Suprapubic skin (tissue), 4 donors: ENCODE data around the gene CCDC158. TPM values are rescaled to one million over a fixed set of nuclear protein-coding genes. Genes with fewer than 3 reads are reported as not detected.

ENCODE experiments used
- DNase-seq, 2 donors: peaks; one replicate each; pipeline ENCODE4 v3.0.0-alpha.2; 2019; ENCODE audit warnings: low spot score in 2 of 2
- H3K27ac ChIP-seq: fragments of 200-600 bp; sonication (generic); one replicate; pipeline ENCODE4 v1.5.1; 2019
- H3K27me3 ChIP-seq: fragments of 200-600 bp; sonication (generic); one replicate; pipeline ENCODE4 v1.5.1; 2019
- H3K36me3 ChIP-seq: fragments of 200-600 bp; sonication (generic); one replicate; pipeline ENCODE4 v1.5.1; 2019
- H3K4me1 ChIP-seq: fragments of 200-600 bp; sonication (generic); one replicate; pipeline ENCODE4 v1.5.1; 2019
- H3K4me3 ChIP-seq: fragments of 200-600 bp; sonication (generic); one replicate; pipeline ENCODE4 v1.5.1; 2019; ENCODE audit warnings: mild to moderate bottlenecking
- H3K9me3 ChIP-seq: fragments of 200-600 bp; sonication (generic); one replicate; pipeline ENCODE4 v1.5.1; 2019
- EP300 ChIP-seq: sonication (generic); formaldehyde crosslinking; IDR thresholded peaks from one replicate; pipeline ENCODE4 v1.6.1; 2017; ENCODE audit warnings: antibody characterized with exemption
- POLR2A ChIP-seq, 2 donors: fragments of 450-650 bp; IDR thresholded peaks; one replicate each; pipeline ENCODE4 v1.6.1; 2017; ENCODE audit warnings: antibody characterized with exemption in 2 of 2, mild to moderate bottlenecking in 2 of 2, moderate library complexity in 2 of 2
- POLR2AphosphoS5 ChIP-seq, 3 donors: sonication (generic); formaldehyde crosslinking; IDR thresholded peaks; one replicate each; pipeline ENCODE4 v1.6.1; 2017; ENCODE audit warnings: antibody characterized with exemption in 3 of 3
- WGBS: methylation state at CpG from one replicate; pipeline ENCODE4 v1.1.5; 2018; 5-methylcytosine and 5-hydroxymethylcytosine counted together
- total RNA-seq, 4 donors: library from RNA; depleted of rRNA; stranded (reverse); fragments of >200 nt; gene quantifications; one replicate each; pipeline ENCODE4 v1.1.0, GENCODE V29; 2016
- TF ChIP-seq, protein P1 (sequence below), 2 donors: fragments of 200-600 bp in 1 of 2; fragments of 450-650 bp in 1 of 2; sonication (generic) in 1 of 2; IDR thresholded peaks; one replicate each; pipeline ENCODE4 v1.5.1; 2016 to 2019; ENCODE audit warnings: antibody characterized with exemption in 2 of 2, mild to moderate bottlenecking in 1 of 2, moderate library complexity in 1 of 2

The CCDC158 gene
- total RNA-seq, 4 donors from 2014 or later = 0.72 TPM; not detected in 3

DNA sequence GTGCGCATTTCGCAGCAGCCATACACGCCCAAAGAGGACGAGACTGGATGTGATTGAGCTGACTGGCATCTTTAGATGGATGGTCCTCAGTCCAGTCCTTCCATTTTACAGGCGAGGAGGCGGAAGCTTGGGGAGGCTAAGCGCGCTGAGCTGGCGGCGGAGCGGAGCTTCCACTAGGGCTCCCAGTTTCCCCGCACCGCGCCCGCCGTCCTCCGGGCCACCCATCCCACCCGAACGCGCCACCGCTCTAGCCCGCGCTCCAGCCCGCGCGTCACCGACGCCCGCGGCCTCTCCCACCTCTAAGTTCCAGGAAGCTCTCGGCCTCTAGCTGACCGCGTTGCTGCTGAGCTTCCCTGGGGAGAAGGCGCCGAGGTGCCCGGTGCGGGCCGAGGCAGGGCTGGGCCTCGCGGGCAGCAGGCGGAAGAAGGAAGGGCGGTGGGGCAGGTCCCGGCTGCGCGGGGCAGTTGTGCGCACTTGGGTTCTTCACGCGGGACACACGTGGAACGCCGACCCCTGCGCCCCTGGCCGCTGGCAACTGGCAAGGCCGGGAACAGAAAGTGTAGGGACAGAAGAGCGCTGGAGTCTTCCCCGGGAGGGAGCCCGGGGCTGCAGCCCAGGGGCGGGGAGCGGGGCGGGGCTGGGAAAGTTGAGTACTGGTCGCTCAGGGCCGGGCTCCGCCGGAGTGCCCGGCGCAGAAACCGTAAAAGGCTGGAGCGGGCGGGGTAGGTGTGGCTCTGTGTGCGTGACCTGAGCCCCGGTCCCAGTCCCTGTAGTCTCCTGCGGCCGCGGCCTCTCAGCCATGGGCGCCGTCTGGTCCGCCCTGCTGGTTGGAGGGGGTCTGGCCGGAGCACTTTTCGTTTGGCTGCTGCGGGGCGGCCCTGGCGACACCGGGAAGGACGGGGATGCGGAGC, 114.7 kb downstream of the CCDC158 start, which contains the start of gene STBD1:
TSS of gene STBD1 (plus strand) at position 763 of the 911 bp plus-strand sequence. CDS start at position 800, 37 bp downstream.
- WGBS = 1% methylated on average over 60 of the region's 85 CpGs
- no peaks in the 10 kb centered on the region for H3K27me3 ChIP-seq
- peaks cover 19% of the 10 kb centered on the region for H3K4me1 ChIP-seq
- H3K9me3 ChIP-seq = no peaks in the 10 kb centered on the region
- peak within 1 kb of the TSS; percentile 94 for H3K4me3 ChIP-seq
- TF ChIP-seq EP300 (no peak), POLR2AphosphoS5 (IDR thresholded peaks at IDR 0.05) (no peak), POLR2A (IDR thresholded peaks at IDR 0.05) (no peak)
- TF ChIP-seq, protein P1, sequence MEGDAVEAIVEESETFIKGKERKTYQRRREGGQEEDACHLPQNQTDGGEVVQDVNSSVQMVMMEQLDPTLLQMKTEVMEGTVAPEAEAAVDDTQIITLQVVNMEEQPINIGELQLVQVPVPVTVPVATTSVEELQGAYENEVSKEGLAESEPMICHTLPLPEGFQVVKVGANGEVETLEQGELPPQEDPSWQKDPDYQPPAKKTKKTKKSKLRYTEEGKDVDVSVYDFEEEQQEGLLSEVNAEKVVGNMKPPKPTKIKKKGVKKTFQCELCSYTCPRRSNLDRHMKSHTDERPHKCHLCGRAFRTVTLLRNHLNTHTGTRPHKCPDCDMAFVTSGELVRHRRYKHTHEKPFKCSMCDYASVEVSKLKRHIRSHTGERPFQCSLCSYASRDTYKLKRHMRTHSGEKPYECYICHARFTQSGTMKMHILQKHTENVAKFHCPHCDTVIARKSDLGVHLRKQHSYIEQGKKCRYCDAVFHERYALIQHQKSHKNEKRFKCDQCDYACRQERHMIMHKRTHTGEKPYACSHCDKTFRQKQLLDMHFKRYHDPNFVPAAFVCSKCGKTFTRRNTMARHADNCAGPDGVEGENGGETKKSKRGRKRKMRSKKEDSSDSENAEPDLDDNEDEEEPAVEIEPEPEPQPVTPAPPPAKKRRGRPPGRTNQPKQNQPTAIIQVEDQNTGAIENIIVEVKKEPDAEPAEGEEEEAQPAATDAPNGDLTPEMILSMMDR (IDR thresholded peaks at IDR 0.05) = no peak
- peak; percentile 72 to 81 for DNase-seq
- H3K36me3 ChIP-seq = no peaks in the 10 kb centered on the region
- peak within 1 kb of the TSS; percentile 62 for H3K27ac ChIP-seq

DNA sequence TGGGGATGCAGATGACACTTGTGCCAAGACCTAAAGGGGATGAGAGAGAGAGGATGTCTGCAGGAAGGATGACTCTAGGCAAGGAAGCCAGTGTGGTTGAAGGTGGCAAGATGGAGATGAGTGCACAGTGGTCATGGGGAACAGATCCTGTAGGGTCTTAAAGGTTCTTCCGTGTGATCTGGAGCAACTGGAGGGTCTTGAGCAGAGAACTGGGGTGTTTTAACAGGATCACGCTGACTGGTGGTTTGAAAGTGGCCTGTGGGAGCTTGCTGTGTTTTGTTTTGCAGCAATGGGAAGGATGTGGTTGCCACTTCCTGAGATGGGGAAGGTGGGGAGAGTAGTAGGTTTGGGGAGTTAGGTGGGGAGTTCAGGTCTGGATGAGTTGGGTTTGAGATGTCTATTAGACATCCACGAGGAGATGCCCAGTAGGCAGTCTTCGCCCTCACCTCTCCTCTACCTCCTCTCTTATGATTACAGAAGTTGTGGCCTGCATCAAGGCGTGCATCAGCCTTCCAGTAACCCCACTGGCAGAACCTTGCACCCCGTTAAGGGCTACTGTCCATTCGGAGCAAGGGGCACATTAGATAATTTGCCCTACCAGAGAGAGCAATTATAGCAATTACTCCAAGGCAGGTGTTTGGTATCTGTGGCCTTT, 115.8 kb downstream of the CCDC158 start:
- peak overlapping the region; percentile 94 for H3K4me3 ChIP-seq
- H3K9me3 ChIP-seq = no peaks in the 10 kb centered on the region
- DNase-seq = no peak
- WGBS = 82% methylated on average over 7 of the region's 7 CpGs
- no peak overlapping the region for H3K27ac ChIP-seq
- H3K27me3 ChIP-seq = no peaks in the 10 kb centered on the region
- H3K4me1 ChIP-seq = peaks cover 19% of the 10 kb centered on the region
- no peaks in the 10 kb centered on the region for H3K36me3 ChIP-seq
- TF ChIP-seq, protein P1 (IDR thresholded peaks at IDR 0.05) = no peak
- TF ChIP-seq POLR2A (IDR thresholded peaks at IDR 0.05) (no peak), EP300 (no peak), POLR2AphosphoS5 (IDR thresholded peaks at IDR 0.05) (no peak)

DNA sequence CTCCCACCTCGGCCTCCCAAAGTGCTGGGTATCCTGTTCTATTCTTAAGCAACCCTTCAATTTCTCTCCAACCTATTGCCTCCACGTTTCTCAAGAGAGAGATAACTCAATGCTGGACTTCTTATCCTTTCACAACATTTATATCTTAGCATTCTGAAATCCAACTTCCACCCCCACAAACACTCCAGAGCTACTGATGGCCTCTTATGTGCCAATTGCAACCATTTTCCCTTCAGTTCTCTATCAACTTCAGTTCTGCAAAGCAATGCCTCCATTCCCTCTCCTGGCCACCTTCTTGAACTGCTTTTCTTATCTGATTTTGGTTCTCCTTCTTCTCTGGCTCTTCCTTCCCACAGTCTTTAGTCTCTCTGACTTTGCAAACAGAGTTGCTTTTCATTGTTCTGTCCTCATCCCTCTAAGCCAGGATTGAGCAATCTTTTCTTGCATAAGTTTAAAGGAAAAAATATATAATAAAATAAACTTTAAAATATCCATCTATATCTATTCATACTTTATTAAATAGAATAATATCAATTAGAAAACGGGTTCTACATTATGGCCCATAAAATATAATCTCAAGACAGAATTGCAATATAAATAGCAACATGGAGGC, 118.0 kb downstream of the CCDC158 start:
- 75% methylated on average over 3 of the region's 3 CpGs for WGBS
- TF ChIP-seq, protein P1 (IDR thresholded peaks at IDR 0.05) = no peak
- TF ChIP-seq EP300 (no peak), POLR2AphosphoS5 (IDR thresholded peaks at IDR 0.05) (no peak), POLR2A (IDR thresholded peaks at IDR 0.05) (no peak)
- no peaks in the 10 kb centered on the region for H3K9me3 ChIP-seq
- H3K36me3 ChIP-seq = no peaks in the 10 kb centered on the region
- H3K27me3 ChIP-seq = no peaks in the 10 kb centered on the region
- H3K4me1 ChIP-seq = peaks cover 19% of the 10 kb centered on the region
- no peak overlapping the region for H3K27ac ChIP-seq
- no peak overlapping the region for H3K4me3 ChIP-seq
- no peak for DNase-seq

DNA sequence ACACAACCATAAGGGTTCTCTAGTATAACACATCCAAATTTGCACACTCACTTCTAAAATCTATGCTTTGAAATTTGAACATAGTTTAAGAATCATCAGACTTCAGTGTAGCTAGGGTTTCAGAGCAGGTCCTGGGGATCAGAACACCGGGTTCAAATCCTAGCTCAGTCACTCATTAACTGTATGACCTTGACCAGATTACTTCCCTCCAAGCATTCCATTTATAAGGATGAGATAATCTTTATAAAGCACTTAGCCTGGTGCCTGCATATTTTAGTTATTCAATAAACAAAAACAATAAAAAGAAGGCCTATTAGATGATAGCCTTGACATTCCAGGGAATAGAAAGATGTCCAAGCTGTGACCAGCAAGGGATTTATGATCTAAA, 119.2 kb downstream of the CCDC158 start:
- H3K9me3 ChIP-seq = no peaks in the 10 kb centered on the region
- DNase-seq = no peak
- H3K4me1 ChIP-seq = peaks cover 9% of the 10 kb centered on the region
- TF ChIP-seq POLR2AphosphoS5 (IDR thresholded peaks at IDR 0.05) (no peak), POLR2A (IDR thresholded peaks at IDR 0.05) (no peak), EP300 (no peak)
- TF ChIP-seq, protein P1 (IDR thresholded peaks at IDR 0.05) = no peak
- no peaks in the 10 kb centered on the region for H3K27me3 ChIP-seq
- no peaks in the 10 kb centered on the region for H3K36me3 ChIP-seq
- no peak overlapping the region for H3K4me3 ChIP-seq
- WGBS = 85% methylated on average over 1 of the region's 1 CpG
- no peak overlapping the region for H3K27ac ChIP-seq
